H1 (cell line): ENCODE results near the gene ARID3B. TPM values are rescaled to one million over a fixed set of nuclear protein-coding genes. Genes with fewer than 3 reads are reported as not detected.

ENCODE experiments used
- CTCF ChIA-PET: fragments of 300-600 bp; sonication (Branson Sonifier 250); formaldehyde crosslinking; loops from one replicate; lab custom pipeline; 2021; ENCODE audit not compliant: partially characterized antibody; lab: Charles Lee
- POLR2A ChIA-PET: fragments of 300-600 bp; sonication (Branson Sonifier 250); formaldehyde crosslinking; loops from one replicate; lab custom pipeline; 2021; ENCODE audit warnings: inconsistent platforms; ENCODE audit not compliant: partially characterized antibody; lab: Charles Lee
- DNase-seq, 2 experiments: peaks; one replicate each; pipeline versions ENCODE4 v3.0.0 to v3.0.0-alpha.2; 2010 to 2022; ENCODE audit warnings: low spot score in 2 of 2, low read depth in 1 of 2, mixed read lengths in 1 of 2
- FAIRE-seq: peaks from 2 replicates; lab custom pipeline; 2011; peaks lifted over from hg19 to GRCh38; lab: Jason Lieb, UNC
- H2AFZ ChIP-seq: 2 replicates; pipeline ENCODE4 v1.8.1; 2012; ENCODE audit warnings: low read length, inconsistent platforms
- H2AK5ac ChIP-seq: 2 replicates; pipeline ENCODE4 v1.6.1; 2013; ENCODE audit warnings: low read depth, low read length
- H2BK120ac ChIP-seq: replicated peaks from 2 replicates; pipeline ENCODE3; 2013; ENCODE audit warnings: low read depth, low read length, inconsistent platforms
- H2BK12ac ChIP-seq: 2 replicates; pipeline ENCODE4 v1.6.1; 2013; ENCODE audit warnings: low read depth, low read length
- H2BK15ac ChIP-seq: 2 replicates; pipeline ENCODE4 v1.6.1; 2013; ENCODE audit warnings: low read length
- H2BK20ac ChIP-seq: 2 replicates; pipeline ENCODE4 v1.6.1; 2013; ENCODE audit warnings: low read length
- H2BK5ac ChIP-seq: 2 replicates; pipeline ENCODE4 v1.6.1; 2013; ENCODE audit warnings: low read depth, low read length
- H3K14ac ChIP-seq: 2 replicates; pipeline ENCODE4 v1.6.1; 2013; ENCODE audit warnings: inconsistent platforms; ENCODE audit not compliant: insufficient read length
- H3K18ac ChIP-seq: 2 replicates; pipeline ENCODE4 v1.6.1; 2013; ENCODE audit warnings: low read length; ENCODE audit errors: extremely low read depth
- H3K23ac ChIP-seq: 2 replicates; pipeline ENCODE4 v1.6.1; 2013; ENCODE audit warnings: inconsistent platforms; ENCODE audit not compliant: insufficient read length
- H3K23me2 ChIP-seq: 2 replicates; pipeline ENCODE4 v1.6.1; 2013; ENCODE audit warnings: low read depth, low read length
- H3K27ac ChIP-seq: 2 replicates; pipeline ENCODE4 v1.6.1; 2011; ENCODE audit warnings: low read depth, low read length, inconsistent platforms
- H3K27me3 ChIP-seq, 4 experiments: replicated peaks in 1 of 4; 1 replicate in 1 of 4; 2 replicates in 3 of 4; pipeline versions ENCODE4 v1.6.1 to v1.8.1; 2011 to 2013; ENCODE audit warnings: low read length in 3 of 4, mild to moderate bottlenecking in 3 of 4, inconsistent platforms in 2 of 4, mixed read lengths in 2 of 4, moderate library complexity in 1 of 4; ENCODE audit not compliant: control insufficient read depth in 3 of 4, insufficient read depth in 3 of 4; ENCODE audit errors: extremely low read depth in 1 of 4
- H3K36me3 ChIP-seq, 4 experiments: 2 replicates each; pipeline versions ENCODE4 v1.6.1 to v1.8.1; 2011 to 2013; ENCODE audit warnings: mild to moderate bottlenecking in 4 of 4, low read length in 3 of 4, moderate library complexity in 2 of 4, control low read depth in 1 of 4, inconsistent platforms in 1 of 4; ENCODE audit not compliant: insufficient read depth in 4 of 4, control insufficient read depth in 2 of 4
- H3K4ac ChIP-seq: replicated peaks from 2 replicates; pipeline ENCODE3; 2013; ENCODE audit warnings: low read length, low read depth, mixed read lengths, inconsistent platforms; ENCODE audit not compliant: insufficient read length
- H3K4me1 ChIP-seq, 4 experiments: replicated peaks in 1 of 4; 1 replicate in 1 of 4; 2 replicates in 3 of 4; pipeline versions ENCODE4 v1.6.1 to v1.8.1; 2011 to 2013; ENCODE audit warnings: low read length in 3 of 4, inconsistent platforms in 2 of 4, mixed read lengths in 1 of 4; ENCODE audit not compliant: insufficient read depth in 4 of 4, control insufficient read depth in 3 of 4
- H3K4me2 ChIP-seq, 2 experiments: 2 replicates each; pipeline versions ENCODE4 v1.6.1 to v1.8.1; 2011 to 2013; ENCODE audit warnings: low read depth in 2 of 2, low read length in 2 of 2, control low read depth in 1 of 2, inconsistent platforms in 1 of 2, mild to moderate bottlenecking in 1 of 2; ENCODE audit not compliant: insufficient read depth in 1 of 2
- H3K4me3 ChIP-seq, 4 experiments: fragments of 200-600, 300-600 bp in 1 of 4; sonication (generic), shearing (Covaris generic), sonication (Bioruptor Twin) in 1 of 4; 2 replicates each; pipeline versions ENCODE4 v1.5.1 to v1.8.1; 2011 to 2016; ENCODE audit warnings: low read length in 4 of 4, low read depth in 3 of 4, control low read depth in 2 of 4, inconsistent platforms in 2 of 4, mild to moderate bottlenecking in 2 of 4, mixed read lengths in 1 of 4, moderate library complexity in 1 of 4; ENCODE audit not compliant: insufficient read depth in 2 of 4; ENCODE audit errors: extremely low read depth in 1 of 4
- H3K56ac ChIP-seq: replicated peaks from 2 replicates; pipeline ENCODE3; 2013; ENCODE audit warnings: low read depth, mild to moderate bottlenecking, mixed read lengths, low read length, inconsistent platforms; ENCODE audit not compliant: insufficient read length
- H3K79me1 ChIP-seq: 2 replicates; pipeline ENCODE4 v1.6.1; 2013; ENCODE audit warnings: low read depth, low read length, control low read depth
- H3K79me2 ChIP-seq, 2 experiments: 2 replicates each; pipeline versions ENCODE4 v1.6.1 to v1.8.1; 2012 to 2013; ENCODE audit warnings: low read length in 2 of 2, mild to moderate bottlenecking in 2 of 2, inconsistent platforms in 1 of 2; ENCODE audit not compliant: insufficient read depth in 2 of 2, control insufficient read depth in 1 of 2
- H3K9ac ChIP-seq, 4 experiments: replicated peaks in 1 of 4; 1 replicate in 1 of 4; 2 replicates in 3 of 4; pipeline versions ENCODE4 v1.6.1 to v1.8.1; 2011 to 2013; ENCODE audit warnings: low read depth in 3 of 4, low read length in 3 of 4, control low read depth in 2 of 4, mild to moderate bottlenecking in 2 of 4, moderate library complexity in 2 of 4, inconsistent platforms in 1 of 4; ENCODE audit errors: extremely low read depth in 1 of 4
- H3K9me3 ChIP-seq, 2 experiments: 2 replicates each; pipeline versions ENCODE4 v1.6.1 to v1.8.1; 2012 to 2013; ENCODE audit warnings: mild to moderate bottlenecking in 2 of 2, moderate library complexity in 2 of 2, control low read depth in 1 of 2, inconsistent platforms in 1 of 2, low read depth in 1 of 2, low read length in 1 of 2, mixed read lengths in 1 of 2; ENCODE audit not compliant: insufficient read depth in 2 of 2
- H4K20me1 ChIP-seq, 2 experiments: replicated peaks in 1 of 2; 2 replicates each; pipeline versions ENCODE3 to v1.8.1; 2011 to 2013; ENCODE audit warnings: inconsistent platforms in 2 of 2, low read length in 2 of 2, mild to moderate bottlenecking in 1 of 2; ENCODE audit not compliant: insufficient read depth in 2 of 2, control insufficient read depth in 1 of 2
- H4K5ac ChIP-seq: 2 replicates; pipeline ENCODE4 v1.6.1; 2013; ENCODE audit warnings: low read length, low read depth, mixed read lengths, inconsistent platforms; ENCODE audit not compliant: insufficient read length
- H4K8ac ChIP-seq: 2 replicates; pipeline ENCODE4 v1.8.0; 2013; ENCODE audit warnings: mild to moderate bottlenecking, moderate library complexity, low read length, inconsistent platforms; ENCODE audit not compliant: insufficient read depth; ENCODE audit errors: extremely low read depth
- H4K91ac ChIP-seq: replicated peaks from 2 replicates; pipeline ENCODE3; 2013; ENCODE audit warnings: low read length, mixed read lengths, inconsistent platforms; ENCODE audit not compliant: insufficient read length
- ASH2L ChIP-seq: fragments of 200-600, 300-600 bp; sonication (generic); IDR thresholded peaks from one replicate; pipeline ENCODE4 v1.7.1; 2017; ENCODE audit warnings: low read length
- BCL11A ChIP-seq, 2 experiments: IDR thresholded peaks; one replicate each; pipeline ENCODE4 v1.6.1; 2011; ENCODE audit warnings: low read depth in 2 of 2, low read length in 2 of 2, mild to moderate bottlenecking in 2 of 2
- CBX5 ChIP-seq: fragments of 300-800, 300-1000 bp; sonication (generic); IDR thresholded peaks from 2 replicates; pipeline ENCODE4 v1.7.1; 2016; ENCODE audit warnings: antibody characterized with exemption, low read length, low read depth
- JUN ChIP-seq: IDR thresholded peaks from 2 replicates; pipeline ENCODE4 v1.6.1; 2011; ENCODE audit warnings: low read depth, mild to moderate bottlenecking, improper control_type of control experiment, low read length
- JUND ChIP-seq: IDR thresholded peaks from 2 replicates; pipeline ENCODE4 v1.6.1; 2011; ENCODE audit warnings: mild to moderate bottlenecking, improper control_type of control experiment, low read length
- KDM5A ChIP-seq: fragments of 200-600 bp; IDR thresholded peaks from 2 replicates; pipeline ENCODE4 v1.7.1; 2012; ENCODE audit warnings: mild to moderate bottlenecking, low read length, inconsistent platforms, mixed read lengths
- NRF1 ChIP-seq: IDR thresholded peaks from 2 replicates; pipeline ENCODE4 v1.6.1; 2011; ENCODE audit warnings: mild to moderate bottlenecking, low read depth, low read length, improper control_type of control experiment
- POLR2A ChIP-seq, 2 experiments: IDR thresholded peaks; 1 replicate in 1 of 2; 2 replicates in 1 of 2; pipeline ENCODE4 v1.6.1; 2011; ENCODE audit warnings: low read depth in 2 of 2, low read length in 2 of 2, mild to moderate bottlenecking in 2 of 2; ENCODE audit errors: control extremely low read depth in 1 of 2
- SIN3A ChIP-seq, 2 experiments: IDR thresholded peaks in 1 of 2; conservative IDR thresholded peaks in 1 of 2; 2 replicates each; pipeline ENCODE4 v1.6.1; 2011 to 2012; ENCODE audit warnings: low read length in 2 of 2, improper control_type of control experiment in 1 of 2, low read depth in 1 of 2, mild to moderate bottlenecking in 1 of 2
- SIX5 ChIP-seq: IDR thresholded peaks from 2 replicates; pipeline ENCODE4 v1.6.1; 2011; ENCODE audit warnings: mild to moderate bottlenecking, low read depth, low read length
- SUZ12 ChIP-seq: fragments of 200-600 bp; sonication (generic); IDR thresholded peaks from 2 replicates; pipeline ENCODE4 v1.6.1; 2012; ENCODE audit warnings: mild to moderate bottlenecking, inconsistent platforms, low read length, moderate library complexity, mixed read lengths
- TAF7 ChIP-seq: optimal IDR thresholded peaks from 2 replicates; pipeline ENCODE3; 2011; ENCODE audit warnings: low read depth, mild to moderate bottlenecking, inconsistent platforms, low read length, moderate library complexity, borderline replicate concordance
- YY1 ChIP-seq: IDR thresholded peaks from 2 replicates; pipeline ENCODE4 v1.6.1; 2011; ENCODE audit warnings: low read depth, mild to moderate bottlenecking, low read length
- WGBS, 2 experiments: shearing (Covaris generic) in 1 of 2; methylation state at CpG; one replicate each; pipeline versions ENCODE4 v1.1.6 to v1.1.7; 2013 to 2015; ENCODE audit warnings: low lambda C conversion rate in 2 of 2, mixed read lengths in 2 of 2, inconsistent platforms in 1 of 2, low coverage in 1 of 2, missing lambda C conversion rate in 1 of 2; ENCODE audit not compliant: insufficient replicate concordance in 2 of 2, insufficient coverage in 1 of 2, insufficient read length in 1 of 2; ENCODE audit errors: extremely low coverage in 1 of 2, missing lambda C conversion rate in 1 of 2; 5-methylcytosine and 5-hydroxymethylcytosine counted together
- polyA plus RNA-seq, 7 experiments: library from polyadenylated mRNA; depleted of rRNA in 3 of 7; stranded (reverse) in 5 of 7; unstranded in 2 of 7; fragments of >200 nt in 5 of 7; fragments of 200-250 nt in 2 of 7; gene quantifications; 1 replicate in 5 of 7; 2 replicates in 1 of 7; 4 replicates in 1 of 7; pipeline versions ENCODE4 v1.2.1 to v1.2.3, GENCODE V29; 2011 to 2013; ENCODE audit warnings: missing spikeins in 2 of 7, mixed read lengths in 2 of 7
- total RNA-seq: library from RNA; stranded (reverse); fragmentation: NEBNext Ultra II Directional; extraction: Animal tissue kit (Norgen Biotek cat#: 25700); gene quantifications from 2 replicates; pipeline ENCODE4 v1.2.1, GENCODE V29; 2021
- TF ChIP-seq, protein P1 (sequence below): IDR thresholded peaks from 2 replicates; pipeline ENCODE4 v1.6.1; 2011; ENCODE audit warnings: low read depth, mild to moderate bottlenecking, low read length; ENCODE audit not compliant: insufficient read depth

Gene ARID3B
- total and polyA plus RNA-seq, 2 of the 8 experiments (the other 6 are each of a cell fraction or from before 2014, with no cell fraction given), result 81.0 to 115 TPM

DNA sequence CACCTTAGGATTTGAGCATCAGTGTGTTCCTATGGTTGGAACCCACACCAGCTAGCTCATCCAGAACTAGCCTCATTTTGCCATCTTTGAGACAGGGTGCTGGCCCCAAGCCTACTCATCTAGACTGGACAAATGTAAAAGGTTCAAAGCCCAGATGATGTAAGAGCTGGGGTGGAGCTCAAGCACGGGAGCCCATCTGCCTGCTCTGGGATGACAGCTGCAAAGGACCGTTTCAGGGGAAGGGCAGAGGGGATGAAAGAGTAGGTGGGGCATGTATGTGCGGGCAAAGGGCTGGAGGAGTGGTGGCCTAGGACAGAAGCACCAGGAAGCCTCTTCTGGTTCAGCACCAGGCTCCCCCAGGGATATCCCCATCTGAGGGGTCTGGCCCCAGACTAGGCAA is 90.4 kb downstream of the ARID3B start:
- Histone ChIP-seq H3K36me3 (peaks cover 27 to 47% (median 32%) of the 10 kb centered on the region in 4 experiments), H2BK5ac (no peak overlapping the region), H3K14ac (no peak overlapping the region), H2AFZ (no peak overlapping the region), H3K23me2 (no peaks in the 10 kb centered on the region), H3K4ac (no peak overlapping the region), H3K4me3 (no peak overlapping the region), H4K8ac (no peak overlapping the region), H3K23ac (no peak overlapping the region), H3K9ac (no peak overlapping the region), H2BK15ac (no peak overlapping the region), H3K79me2 (no peaks in the 10 kb centered on the region), H3K27ac (no peak overlapping the region), H3K4me2 (no peak overlapping the region), H3K56ac (no peak overlapping the region), H3K9me3 (no peaks in the 10 kb centered on the region), H4K20me1 (peaks cover 10 to 33% of the 10 kb centered on the region in 2 experiments), H3K79me1 (no peaks in the 10 kb centered on the region), H2AK5ac (no peak overlapping the region), H3K4me1 (no peaks in the 10 kb centered on the region), H4K5ac (no peak overlapping the region), H2BK12ac (no peak overlapping the region), H3K27me3 (no peaks in the 10 kb centered on the region), H3K18ac (no peak overlapping the region), H2BK120ac (no peak overlapping the region), H2BK20ac (no peak overlapping the region), H4K91ac (no peak overlapping the region)
- WGBS, 2 experiments, result 92% methylated on average over 3 of the region's 3 CpGs; no CpG with 5 or more reads in 1 of the 2 experiments
- CTCF ChIA-PET, result interaction anchor here (0.6 to 37.5 kb wide), 39 partner anchors 8 to 330 kb away, joined by 3 to 1439 read pairs (median 4); partner anchors contain the start of genes CLK3, CSK, CYP1A1 and CYP1A2
- FAIRE-seq, result no peak
- DNase-seq, result no peak
- POLR2A ChIA-PET, result interaction anchor here (0.9 to 8.4 kb wide), 6 partner anchors 9 to 138 kb away, joined by 3 to 81 read pairs (median 6); partner anchors contain the start of gene EDC3
- TF ChIP-seq YY1 (no peak), SUZ12 (no peak), ASH2L (no peak), SIX5 (no peak), BCL11A (IDR thresholded peaks at IDR 0.05; ENCODE audit: low read depth in 2 of 2, low read length in 2 of 2) (no peak), JUND (no peak), JUN (no peak), TAF7 (no peak), KDM5A (no peak), CBX5 (no peak), SIN3A (conservative IDR thresholded peaks at IDR 0.05 in 1 of 2, IDR thresholded peaks at IDR 0.05 in 1 of 2; ENCODE audit: low read depth in 1 of 2, low read length in 2 of 2) (no peak), POLR2A (IDR thresholded peaks at IDR 0.05; ENCODE audit: control extremely low read depth in 1 of 2, low read depth in 2 of 2, low read length in 2 of 2) (no peak), NRF1 (no peak)
- TF ChIP-seq, protein P1, sequence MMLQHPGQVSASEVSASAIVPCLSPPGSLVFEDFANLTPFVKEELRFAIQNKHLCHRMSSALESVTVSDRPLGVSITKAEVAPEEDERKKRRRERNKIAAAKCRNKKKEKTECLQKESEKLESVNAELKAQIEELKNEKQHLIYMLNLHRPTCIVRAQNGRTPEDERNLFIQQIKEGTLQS, result no peak
